DMS79 (cell line): ENCODE results near the gene CKAP2L.

ENCODE experiments used
- DNase-seq: peaks from one replicate; lab custom pipeline; 2025; lab: John Stamatoyannopoulos, UW

The CKAP2L gene

GRCh38 chr2:112760149-112760548, 4.3 kb downstream of the CKAP2L start:
- DNase-seq, result no peak

DNA sequence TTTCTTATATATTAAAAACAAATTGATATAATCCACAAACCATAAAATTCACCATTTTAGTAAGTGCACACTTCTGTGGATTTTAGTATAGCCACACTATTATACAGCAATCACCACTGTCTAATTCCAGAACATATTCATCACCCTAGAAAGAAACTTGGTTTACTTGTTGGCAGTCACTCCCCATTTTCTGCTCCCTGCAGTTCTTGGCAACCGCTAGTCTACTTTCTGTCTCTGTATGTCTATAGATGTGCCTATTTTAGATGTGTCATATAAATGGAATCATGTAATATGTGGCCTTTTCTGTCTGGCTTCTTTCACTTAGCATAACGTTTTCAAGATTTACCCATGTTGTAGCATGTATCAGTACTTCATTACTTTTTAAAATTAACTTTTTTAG, 5.7 kb downstream of the CKAP2L start:
- DNase-seq, result no peak

GRCh38 chr2:112757265-112757664, 7.1 kb downstream of the CKAP2L start:
- no peak for DNase-seq

DNA sequence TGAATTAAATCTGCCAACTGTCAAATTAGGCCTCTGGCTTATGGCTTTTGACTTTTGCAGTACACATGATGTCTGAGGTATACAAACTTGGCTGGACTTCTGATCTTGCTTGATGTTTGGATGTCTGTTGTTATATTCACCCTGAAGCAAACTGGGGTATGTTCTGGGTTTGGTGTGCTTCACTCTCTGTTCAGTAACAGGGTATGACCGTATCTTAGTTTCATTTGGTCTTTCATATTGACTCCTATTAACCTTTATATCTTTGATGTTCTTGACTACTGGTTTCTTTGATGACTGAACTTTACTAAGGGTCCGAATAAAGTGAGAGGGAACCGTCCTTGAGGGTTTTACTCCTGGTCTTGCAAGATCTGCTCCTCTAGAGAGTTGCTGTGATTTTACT, 8.2 kb downstream of the CKAP2L start:
- no peak for DNase-seq

- no peak for DNase-seq
These were observed 9.0 kb downstream of the CKAP2L start for GRCh38 chr2:112755444-112755843.

DNA sequence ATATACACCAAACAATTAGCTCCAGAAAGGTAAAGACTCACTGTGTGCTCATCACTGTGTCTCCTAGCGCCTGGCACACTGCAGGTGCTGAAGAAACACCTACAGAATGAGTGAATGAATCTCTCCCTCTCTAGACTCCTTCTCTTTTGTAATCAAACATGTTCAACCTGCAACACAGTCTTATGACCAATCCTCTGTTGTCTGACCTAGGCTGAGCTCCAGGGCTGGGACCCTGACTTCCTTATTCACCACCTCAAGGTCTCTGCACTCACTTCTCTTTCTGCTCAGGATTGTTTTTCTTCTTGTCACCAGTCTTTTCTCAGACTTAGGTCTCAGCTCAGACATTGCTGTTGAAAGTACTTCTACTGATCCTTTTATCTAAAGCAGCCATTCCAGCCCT, 9.8 kb downstream of the CKAP2L start:
- no peak for DNase-seq

- DNase-seq, result no peak
These were observed 11.7 kb downstream of the CKAP2L start for GRCh38 chr2:112752667-112753066.

GRCh38 chr2:112751451-112752197, 12.8 kb downstream of the CKAP2L start:
- DNase-seq, result no peak

- no peak for DNase-seq
These were observed 13.9 kb downstream of the CKAP2L start for GRCh38 chr2:112750560-112750843.

- peak; percentile 15 for DNase-seq
These were observed 14.5 kb downstream of the CKAP2L start for GRCh38 chr2:112749755-112750559.

- DNase-seq, result no peak
These were observed 23.9 kb downstream of the CKAP2L start for GRCh38 chr2:112740527-112740926.

GRCh38 chr2:112737542-112738232, 26.7 kb downstream of the CKAP2L start:
- no peak for DNase-seq

DNA sequence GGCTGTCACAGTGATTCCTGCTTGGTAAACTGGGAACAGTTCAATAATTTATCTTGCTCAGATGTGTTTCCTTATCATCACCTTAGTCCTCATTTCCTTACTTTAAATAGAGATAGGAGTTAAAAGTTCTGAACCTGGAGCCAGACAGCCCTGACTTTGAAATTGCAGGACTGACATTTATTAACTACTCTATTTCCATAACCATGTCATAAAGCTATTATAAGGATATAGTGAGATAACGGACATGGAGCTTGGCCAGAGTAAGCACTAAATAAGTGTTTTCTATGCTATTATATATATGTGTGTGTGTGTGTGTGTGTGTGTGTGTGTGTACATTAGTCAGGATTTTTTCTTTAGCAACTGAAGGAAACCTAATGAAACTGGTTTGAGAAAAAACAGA, 30.5 kb downstream of the CKAP2L start:
- no peak for DNase-seq

- DNase-seq, result no peak
These were observed 31.0 kb downstream of the CKAP2L start for GRCh38 chr2:112733456-112733855.

DNA sequence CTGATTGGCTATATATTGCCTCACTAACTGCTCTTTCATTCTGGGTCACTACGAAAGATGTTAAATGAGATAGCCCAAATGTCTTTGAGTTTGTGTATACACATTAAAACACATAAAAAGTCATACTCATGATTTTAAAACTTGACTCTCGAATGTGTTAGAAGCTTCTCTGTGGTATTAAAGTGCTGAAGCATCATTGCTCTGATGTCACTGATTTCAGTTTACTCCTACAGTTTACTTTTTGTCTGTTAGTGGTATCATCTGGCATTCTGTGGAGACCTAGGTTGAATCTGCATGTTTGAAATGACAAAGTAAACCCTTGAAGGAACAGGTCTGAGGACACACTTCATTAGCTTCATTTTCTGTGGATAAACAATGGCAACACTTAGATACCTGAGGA, 32.9 kb downstream of the CKAP2L start:
- no peak for DNase-seq

- DNase-seq, result no peak
These were observed 33.6 kb downstream of the CKAP2L start for GRCh38 chr2:112730791-112731190.

- DNase-seq, result no peak
These were observed 34.2 kb downstream of the CKAP2L start for GRCh38 chr2:112730216-112730615.

DNA sequence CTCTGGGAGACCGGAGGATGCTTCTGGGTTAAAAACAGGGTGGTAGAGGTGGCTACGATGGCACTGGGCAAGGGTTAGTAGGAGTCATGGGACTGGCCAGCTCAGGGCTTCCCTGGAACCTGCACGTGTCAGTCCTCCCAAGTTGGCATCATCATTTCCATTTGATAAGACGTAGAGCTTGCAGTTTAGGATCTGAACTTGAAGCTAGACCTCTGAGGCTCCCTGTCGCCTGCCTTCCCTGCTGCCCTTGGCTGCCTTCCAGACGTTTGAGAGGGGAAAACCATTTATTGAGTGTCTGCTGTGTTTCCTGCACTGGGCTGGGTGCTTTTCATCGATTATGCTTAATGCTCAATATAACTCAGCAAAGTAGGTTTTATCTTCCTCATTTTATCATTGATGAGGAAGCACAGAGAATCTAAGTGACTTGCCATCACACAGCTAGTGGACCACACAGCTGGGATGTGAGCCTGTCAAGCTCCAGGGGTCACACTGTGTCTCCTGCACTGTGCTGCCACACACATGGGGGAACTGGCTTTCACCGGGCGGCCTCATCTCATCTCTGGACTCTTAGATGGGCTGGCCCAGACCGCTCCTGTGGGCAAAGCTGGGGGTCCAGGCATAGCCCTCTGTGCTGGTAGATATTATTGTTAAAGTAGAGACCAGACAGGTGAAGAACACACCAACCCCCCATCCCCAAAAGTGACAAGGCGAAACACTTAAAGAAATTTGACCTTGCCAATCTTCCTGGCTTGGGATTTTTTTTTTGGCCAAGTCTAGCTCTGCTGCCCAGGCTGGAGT, 35.8 kb downstream of the CKAP2L start:
- no peak for DNase-seq

DNA sequence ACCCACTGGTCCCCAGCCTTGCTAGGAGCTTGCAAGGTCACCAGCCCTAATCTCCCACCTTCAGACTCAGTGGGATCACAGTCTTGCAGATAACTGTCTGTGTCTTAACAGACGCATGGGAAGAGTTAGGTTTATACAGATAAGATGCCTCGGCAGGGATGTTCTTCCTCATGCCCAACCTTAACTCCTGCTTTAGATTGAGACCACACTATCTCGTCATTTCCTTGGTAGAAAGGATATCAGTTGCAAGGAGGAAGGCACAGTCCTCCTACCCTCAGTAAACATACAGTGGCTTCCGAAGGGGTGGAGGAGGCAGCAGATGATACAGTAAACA, 36.4 kb downstream of the CKAP2L start:
- no peak for DNase-seq

DNA sequence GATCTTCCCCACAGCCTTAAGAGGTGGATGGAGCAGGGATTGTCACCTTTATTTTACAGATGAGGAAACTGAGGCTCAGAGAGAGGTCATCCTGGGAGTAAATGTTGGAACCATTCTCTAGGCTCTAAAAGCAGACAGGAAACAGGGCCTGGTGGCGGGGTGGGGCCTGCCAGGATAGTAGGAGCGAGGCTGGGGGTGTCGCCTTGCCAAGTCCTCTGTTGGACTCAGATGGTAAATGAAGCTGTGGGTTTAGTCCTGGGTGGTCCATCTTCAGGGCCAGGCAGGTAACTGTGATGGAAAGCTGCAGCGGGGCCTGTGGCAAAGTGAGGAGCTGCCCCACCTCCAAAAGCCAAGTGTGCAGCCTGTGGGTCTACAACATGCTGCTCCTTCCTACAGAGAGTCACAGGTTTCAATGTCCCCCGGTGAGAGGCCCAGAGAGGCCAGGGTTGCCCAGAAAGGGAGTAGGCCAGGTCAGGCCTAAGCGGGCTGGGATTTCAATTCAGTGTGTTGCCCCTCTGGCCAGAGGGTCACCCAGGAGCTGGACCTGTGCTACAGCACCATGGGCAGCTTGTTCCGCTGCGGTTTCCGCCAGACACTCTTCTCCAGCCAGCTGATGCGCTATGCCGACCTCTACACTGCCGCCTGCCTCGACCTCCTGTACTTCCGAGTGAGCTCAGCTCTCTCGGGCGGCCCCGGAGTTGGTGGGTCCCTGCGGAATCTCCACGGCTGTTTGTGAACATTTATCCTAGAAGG, 37.0 kb downstream of the CKAP2L start:
- DNase-seq, result no peak

DNA sequence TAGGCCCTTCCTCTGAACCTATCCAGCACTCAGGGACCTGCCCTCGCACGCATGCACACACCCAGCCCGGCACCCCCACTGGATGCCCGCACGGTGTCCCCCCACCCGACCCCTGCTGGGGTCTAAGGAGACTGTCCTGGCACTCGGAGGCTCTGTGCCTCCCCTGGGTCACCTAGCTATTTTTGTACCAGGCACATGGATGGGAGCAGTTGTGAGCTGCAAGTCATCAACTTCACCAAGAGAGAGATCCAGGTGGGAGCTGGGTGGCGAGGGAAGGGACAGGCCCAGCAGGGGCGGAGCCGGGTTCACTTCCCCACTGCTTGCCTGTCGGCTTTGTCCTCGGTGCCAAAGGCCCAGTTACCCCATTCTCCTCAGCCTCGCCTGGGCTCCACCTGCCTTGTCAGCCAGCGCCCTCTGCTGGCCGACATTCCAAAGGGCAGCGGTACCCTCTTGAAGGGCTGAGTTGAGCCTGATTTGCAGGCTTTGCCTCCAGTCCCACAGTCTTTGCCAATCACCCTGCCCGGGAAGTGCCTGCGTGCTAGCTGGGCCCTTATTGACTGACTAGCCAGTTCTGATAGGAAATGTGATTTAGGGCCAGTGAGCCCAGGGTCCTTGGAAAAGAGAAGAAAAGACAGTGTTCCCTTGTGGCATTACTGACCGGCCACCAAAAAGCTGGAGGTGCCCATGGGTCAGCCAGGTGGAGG, 37.8 kb downstream of the CKAP2L start:
- peak; percentile 93 for DNase-seq
